Natural killer cell (primary cell): ENCODE results near the gene PRKN. TPM values are rescaled to one million over a fixed set of nuclear protein-coding genes. Genes with fewer than 3 reads are reported as not detected.

ENCODE experiments used
- ATAC-seq, 3 donors: fragments of 150-1000 bp in 2 of 3; fragments of 200-7000 bp in 1 of 3; cut with Tn5 transposase; 1 replicate in 1 of 3; 2 replicates in 2 of 3; pipeline ENCODE4 v1.10.0; 2021; ENCODE audit warnings: mild to moderate bottlenecking in 2 of 3, moderate library complexity in 2 of 3
- DNase-seq, 2 donors: peaks; one replicate each; pipeline versions ENCODE4 v3.0.0 to v3.0.0-alpha.2; 2013 to 2021; ENCODE audit warnings: mixed read lengths in 1 of 2
- H3K27ac ChIP-seq: one replicate; pipeline ENCODE4 v1.5.1; 2013; ENCODE audit warnings: mild to moderate bottlenecking, low read length
- H3K27me3 ChIP-seq: one replicate; pipeline ENCODE4 v1.6.1; 2013; ENCODE audit warnings: low read length; ENCODE audit not compliant: control insufficient read depth, insufficient read depth
- H3K36me3 ChIP-seq: one replicate; pipeline ENCODE4 v1.6.1; 2013; ENCODE audit warnings: low read length; ENCODE audit not compliant: control insufficient read depth, insufficient read depth
- H3K4me1 ChIP-seq: one replicate; pipeline ENCODE4 v1.6.1; 2013; ENCODE audit warnings: low read length; ENCODE audit not compliant: control insufficient read depth, insufficient read depth
- H3K4me3 ChIP-seq: one replicate; pipeline ENCODE4 v1.5.1; 2013; ENCODE audit warnings: low read length
- H3K9me3 ChIP-seq: one replicate; pipeline ENCODE4 v1.6.1; 2013; ENCODE audit warnings: low read length; ENCODE audit not compliant: control insufficient read depth, insufficient read depth
- H3K27ac Mint-ChIP-seq, 2 donors: one replicate each; pipeline ENCODE4 v1.8.0; 2022; ENCODE audit warnings: mild to moderate bottlenecking in 2 of 2, mixed read lengths in 2 of 2, moderate library complexity in 1 of 2
- H3K27me3 Mint-ChIP-seq, 2 donors: one replicate each; pipeline ENCODE4 v1.8.0; 2022; ENCODE audit warnings: low read depth in 2 of 2, mixed read lengths in 2 of 2
- H3K36me3 Mint-ChIP-seq: one replicate; pipeline ENCODE4 v1.8.0; 2022; ENCODE audit warnings: mixed read lengths
- H3K4me1 Mint-ChIP-seq, 2 donors: one replicate each; pipeline ENCODE4 v1.8.0; 2022; ENCODE audit warnings: mixed read lengths in 2 of 2
- H3K4me3 Mint-ChIP-seq: one replicate; pipeline ENCODE4 v1.8.0; 2022; ENCODE audit warnings: mild to moderate bottlenecking, moderate library complexity, mixed read lengths
- H3K9me3 Mint-ChIP-seq, 2 donors: one replicate each; pipeline ENCODE4 v1.8.0; 2022; ENCODE audit warnings: mixed read lengths in 2 of 2
- CTCF ChIP-seq: fragments of 200-600 bp; IDR thresholded peaks from one replicate; pipeline ENCODE4 v1.8.0; 2022; ENCODE audit warnings: antibody characterized with exemption
- WGBS: methylation state at CpG from one replicate; pipeline ENCODE4 v1.1.7; 2013; ENCODE audit warnings: missing lambda C conversion rate; ENCODE audit not compliant: insufficient coverage; 5-methylcytosine and 5-hydroxymethylcytosine counted together
- intact Hi-C: fragments of 100-400 bp; cut with micrococcal nuclease; formaldehyde crosslinking; loops from one replicate; pipeline ENCODE4 v1.14.2; 2022
- total RNA-seq, 4 donors: library from RNA; stranded (reverse); fragments of 120-200 nt in 1 of 4; gene quantifications; one replicate each; pipeline versions ENCODE4 v1.2.3 to v1.2.4, GENCODE V29; 2013 to 2022

PRKN gene
- total RNA-seq, 3 donors from 2014 or later (not counting 1 experiment from before 2014, with no cell fraction given) = 1.4 to 1.9 (median 1.9) TPM

DNA sequence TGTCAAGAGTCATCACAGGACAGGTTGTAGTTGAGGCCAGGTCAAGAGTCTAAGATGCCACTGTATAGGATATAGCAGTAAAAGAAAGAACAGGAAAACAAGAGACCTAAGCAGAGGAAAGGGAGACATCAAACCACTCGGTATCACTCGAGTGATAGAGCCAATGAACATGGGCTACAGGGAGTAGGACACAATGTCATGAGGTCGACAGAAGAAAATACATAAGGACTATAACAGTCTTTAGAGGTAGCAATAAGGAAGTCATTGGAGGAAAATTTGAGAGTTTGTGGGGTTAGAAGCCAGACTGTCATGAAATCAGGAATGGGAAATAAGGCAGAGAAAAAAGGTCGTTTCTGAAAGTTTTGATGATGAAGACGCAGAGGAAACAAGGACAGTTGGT, 99.7 kb downstream of the PRKN start:
- Histone ChIP-seq H3K4me1 (no peaks in the 10 kb centered on the region), H3K36me3 (no peaks in the 10 kb centered on the region), H3K27me3 (no peaks in the 10 kb centered on the region), H3K9me3 (no peaks in the 10 kb centered on the region), H3K27ac (no peak overlapping the region), H3K4me3 (no peak overlapping the region)
- Mint-ChIP-seq H3K27me3 (no peaks in the 10 kb centered on the region), H3K4me3 (no peak overlapping the region), H3K27ac (no peak overlapping the region), H3K4me1 (no peaks in the 10 kb centered on the region), H3K9me3 (peaks cover 11 to 14% of the 10 kb centered on the region in 2 donors), H3K36me3 (no peaks in the 10 kb centered on the region)
- ATAC-seq (no peak), DNase-seq (no peak)
- WGBS = 86% methylated on average over 5 of the region's 5 CpGs
- intact Hi-C loops = no loop called here
- no peak for TF ChIP-seq CTCF

- no peak for ATAC-seq
- H3K27me3 ChIP-seq = no peaks in the 10 kb centered on the region
- no peaks in the 10 kb centered on the region for H3K27me3 Mint-ChIP-seq
- no peaks in the 10 kb centered on the region for H3K9me3 ChIP-seq
- peaks cover 11 to 14% of the 10 kb centered on the region in 2 donors for H3K9me3 Mint-ChIP-seq
- H3K4me1 Mint-ChIP-seq = no peaks in the 10 kb centered on the region
- no peak overlapping the region for H3K27ac ChIP-seq
- 77% methylated on average over 2 of the region's 4 CpGs for WGBS
- H3K4me3 ChIP-seq = no peak overlapping the region
- intact Hi-C loops = no loop called here
- DNase-seq = no peak
- no peaks in the 10 kb centered on the region for H3K36me3 Mint-ChIP-seq
- TF ChIP-seq CTCF = no peak
- no peak overlapping the region for H3K4me3 Mint-ChIP-seq
- no peak overlapping the region for H3K27ac Mint-ChIP-seq
- H3K36me3 ChIP-seq = no peaks in the 10 kb centered on the region
- no peaks in the 10 kb centered on the region for H3K4me1 ChIP-seq
These were observed 100.2 kb downstream of the PRKN start for GRCh38 chr6:162627362-162627761.

GRCh38 chr6:162626869-162627268, 100.7 kb downstream of the PRKN start:
- H3K4me3 Mint-ChIP-seq = no peak overlapping the region
- peaks cover 11 to 14% of the 10 kb centered on the region in 2 donors for H3K9me3 Mint-ChIP-seq
- no peaks in the 10 kb centered on the region for H3K27me3 Mint-ChIP-seq
- no peaks in the 10 kb centered on the region for H3K4me1 Mint-ChIP-seq
- H3K36me3 Mint-ChIP-seq = no peaks in the 10 kb centered on the region
- H3K4me3 ChIP-seq = no peak overlapping the region
- no peak overlapping the region for H3K27ac Mint-ChIP-seq
- no peaks in the 10 kb centered on the region for H3K4me1 ChIP-seq
- DNase-seq = no peak
- no peaks in the 10 kb centered on the region for H3K36me3 ChIP-seq
- H3K9me3 ChIP-seq = no peaks in the 10 kb centered on the region
- ATAC-seq = no peak
- no peak for TF ChIP-seq CTCF
- intact Hi-C loops = no loop called here
- no peaks in the 10 kb centered on the region for H3K27me3 ChIP-seq
- H3K27ac ChIP-seq = no peak overlapping the region
- WGBS = 85% methylated on average over 1 of the region's 1 CpG

GRCh38 chr6:162625846-162626540, 101.6 kb downstream of the PRKN start:
- no peak overlapping the region for H3K4me3 Mint-ChIP-seq
- no peaks in the 10 kb centered on the region for H3K36me3 Mint-ChIP-seq
- no peaks in the 10 kb centered on the region for H3K4me1 ChIP-seq
- no peaks in the 10 kb centered on the region for H3K36me3 ChIP-seq
- H3K27ac Mint-ChIP-seq = no peak overlapping the region
- no peaks in the 10 kb centered on the region for H3K4me1 Mint-ChIP-seq
- no peaks in the 10 kb centered on the region for H3K27me3 ChIP-seq
- DNase-seq (no peak), ATAC-seq (no peak)
- no peak for TF ChIP-seq CTCF
- H3K27ac ChIP-seq = no peak overlapping the region
- peaks cover 11% of the 10 kb centered on the region in 2 donors for H3K9me3 Mint-ChIP-seq
- H3K9me3 ChIP-seq = no peaks in the 10 kb centered on the region
- no peak overlapping the region for H3K4me3 ChIP-seq
- intact Hi-C loops = no loop called here
- H3K27me3 Mint-ChIP-seq = no peaks in the 10 kb centered on the region
- 75% methylated on average over 3 of the region's 5 CpGs for WGBS
